GM21526 (cell line): ENCODE measurements around the gene BBX.
"Not testable (repeated sequence)": the region's sequence is repeated elsewhere in the genome, so short reads cannot be mapped to it uniquely, and the experiment has no call there.

Experiments
- ATAC-seq: cut with Tn5 transposase; IDR thresholded peaks from one replicate; pipeline ENCODE4 v1.9.1; 2021; ENCODE audit warnings: moderate library complexity; ENCODE audit not compliant: unreplicated experiment, low FRiP score

BBX gene

GRCh38 chr3:107676469-107677309, 153.9 kb downstream of the BBX start:
- ATAC-seq, result no peak

GRCh38 chr3:107679921-107680320, 157.2 kb downstream of the BBX start:
- ATAC-seq, result no peak

- ATAC-seq, result no peak
These were observed 157.9 kb downstream of the BBX start for GRCh38 chr3:107680698-107681097.

GRCh38 chr3:107681396-107681795, 158.6 kb downstream of the BBX start:
- no peak for ATAC-seq

GRCh38 chr3:107682580-107682979, 159.8 kb downstream of the BBX start:
- ATAC-seq, result no peak

GRCh38 chr3:107683447-107683846, 160.7 kb downstream of the BBX start:
- no peak for ATAC-seq

GRCh38 chr3:107684431-107684925, 161.7 kb downstream of the BBX start:
- no peak for ATAC-seq

- no peak for ATAC-seq
These were observed 162.6 kb downstream of the BBX start for GRCh38 chr3:107685383-107685782.

- ATAC-seq, result no peak
These were observed 164.4 kb downstream of the BBX start for GRCh38 chr3:107687056-107687581.

GRCh38 chr3:107689355-107689754, 166.6 kb downstream of the BBX start:
- no peak for ATAC-seq

GRCh38 chr3:107690522-107691138, 167.9 kb downstream of the BBX start:
- ATAC-seq, result peak; percentile 59

GRCh38 chr3:107691984-107692383, 169.2 kb downstream of the BBX start:
- ATAC-seq, result not testable (repeated sequence)

- not testable (repeated sequence) for ATAC-seq
These were observed 174.6 kb downstream of the BBX start for GRCh38 chr3:107697348-107697747.

GRCh38 chr3:107697855-107698254, 175.1 kb downstream of the BBX start:
- ATAC-seq, result not testable (repeated sequence)

- no peak for ATAC-seq
These were observed 176.9 kb downstream of the BBX start for GRCh38 chr3:107699682-107700081.

GRCh38 chr3:107701299-107701698, 178.5 kb downstream of the BBX start:
- ATAC-seq, result no peak

GRCh38 chr3:107704477-107704876, 181.7 kb downstream of the BBX start:
- ATAC-seq, result no peak

GRCh38 chr3:107705046-107705445, 182.3 kb downstream of the BBX start:
- ATAC-seq, result no peak

- no peak for ATAC-seq
These were observed 188.1 kb downstream of the BBX start for GRCh38 chr3:107710851-107711250.

- ATAC-seq, result no peak
These were observed 194.0 kb downstream of the BBX start for GRCh38 chr3:107716734-107717133.

- ATAC-seq, result no peak
These were observed 195.8 kb downstream of the BBX start for GRCh38 chr3:107718547-107718946.

GRCh38 chr3:107727102-107727501, 204.3 kb downstream of the BBX start:
- no peak for ATAC-seq
